ENCODE measurements around the gene CRB3.

- TF ChIP-seq, protein P1, sequence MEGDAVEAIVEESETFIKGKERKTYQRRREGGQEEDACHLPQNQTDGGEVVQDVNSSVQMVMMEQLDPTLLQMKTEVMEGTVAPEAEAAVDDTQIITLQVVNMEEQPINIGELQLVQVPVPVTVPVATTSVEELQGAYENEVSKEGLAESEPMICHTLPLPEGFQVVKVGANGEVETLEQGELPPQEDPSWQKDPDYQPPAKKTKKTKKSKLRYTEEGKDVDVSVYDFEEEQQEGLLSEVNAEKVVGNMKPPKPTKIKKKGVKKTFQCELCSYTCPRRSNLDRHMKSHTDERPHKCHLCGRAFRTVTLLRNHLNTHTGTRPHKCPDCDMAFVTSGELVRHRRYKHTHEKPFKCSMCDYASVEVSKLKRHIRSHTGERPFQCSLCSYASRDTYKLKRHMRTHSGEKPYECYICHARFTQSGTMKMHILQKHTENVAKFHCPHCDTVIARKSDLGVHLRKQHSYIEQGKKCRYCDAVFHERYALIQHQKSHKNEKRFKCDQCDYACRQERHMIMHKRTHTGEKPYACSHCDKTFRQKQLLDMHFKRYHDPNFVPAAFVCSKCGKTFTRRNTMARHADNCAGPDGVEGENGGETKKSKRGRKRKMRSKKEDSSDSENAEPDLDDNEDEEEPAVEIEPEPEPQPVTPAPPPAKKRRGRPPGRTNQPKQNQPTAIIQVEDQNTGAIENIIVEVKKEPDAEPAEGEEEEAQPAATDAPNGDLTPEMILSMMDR (IDR thresholded peaks at IDR 0.05) = no peak
- TF ChIP-seq POLR2A (IDR thresholded peaks at IDR 0.05) = no peak
Measured at GRCh38 chr19:6452899-6453298, 11.2 kb upstream of the CRB3 start.
